ENCODE results near the gene HYLS1. TPM values are rescaled to one million over a fixed set of nuclear protein-coding genes. Genes with fewer than 3 reads are reported as not detected.
"Not testable (repeated sequence)": the region's sequence is repeated elsewhere in the genome, so short reads cannot be mapped to it uniquely, and the experiment has no call there.

Gene HYLS1
- 9.0 and 10.6 TPM in 2 replicates for total RNA-seq

GRCh38 chr11:125887373-125888324 lies at the start of gene HYLS1:
TSS of gene HYLS1 (plus strand) at chr11:125887668. CDS start at chr11:125899369, 11,701 bp downstream.
- DNase-seq = peak; percentile 98

GRCh38 chr11:125842321-125842948 lies 45.0 kb upstream of the HYLS1 start:
- DNase-seq = peak; percentile 43

- no peak for DNase-seq
These were observed 41.3 kb upstream of the HYLS1 start for GRCh38 chr11:125846188-125846587.

- not testable (repeated sequence) for DNase-seq
These were observed 29.8 kb upstream of the HYLS1 start for GRCh38 chr11:125857670-125858069.

GRCh38 chr11:125862786-125863185 lies 24.7 kb upstream of the HYLS1 start:
- DNase-seq = not testable (repeated sequence)

GRCh38 chr11:125865354-125865753 lies 22.1 kb upstream of the HYLS1 start:
- not testable (repeated sequence) for DNase-seq

- no peak for DNase-seq
These were observed 17.9 kb upstream of the HYLS1 start for GRCh38 chr11:125869521-125869920.

- peak; percentile 70 for DNase-seq
These were observed 15.9 kb upstream of the HYLS1 start for GRCh38 chr11:125871391-125872137.

- DNase-seq = no peak
These were observed 15.4 kb upstream of the HYLS1 start for GRCh38 chr11:125872138-125872491.

GRCh38 chr11:125873881-125874555 lies 13.4 kb upstream of the HYLS1 start:
- DNase-seq = no peak

- peak; percentile 84 for DNase-seq
These were observed 12.8 kb upstream of the HYLS1 start for GRCh38 chr11:125874556-125875124.

GRCh38 chr11:125881291-125881690 lies 6.2 kb upstream of the HYLS1 start:
- DNase-seq = no peak

- peak; percentile 20 for DNase-seq
These were observed 4.1 kb upstream of the HYLS1 start for GRCh38 chr11:125883375-125883774.

- DNase-seq = peak; percentile 56
These were observed 483 bp upstream of the HYLS1 start for GRCh38 chr11:125886997-125887372.

GRCh38 chr11:125890447-125891100 lies 3.1 kb downstream of the HYLS1 start:
- peak; percentile 30 for DNase-seq

- DNase-seq = no peak
These were observed 4.6 kb downstream of the HYLS1 start for GRCh38 chr11:125892071-125892470.

- no peak for DNase-seq
These were observed 5.5 kb downstream of the HYLS1 start for GRCh38 chr11:125892994-125893393.

- DNase-seq = no peak
These were observed 14.4 kb downstream of the HYLS1 start for GRCh38 chr11:125901872-125902271.

GRCh38 chr11:125902277-125902926 lies 14.9 kb downstream of the HYLS1 start:
- DNase-seq = no peak

- DNase-seq = peak; percentile 91
These were observed 15.7 kb downstream of the HYLS1 start, which contains the start of gene PUS3 for GRCh38 chr11:125902927-125903710. TSS of gene PUS3 (minus strand) at chr11:125903206. CDS start at chr11:125896284, 6,922 bp downstream.
